Tibial nerve (tissue), 4 donors: Measurements from ENCODE around the gene PTPRR.

Experiments
- EP300 ChIP-seq, 2 donors: sonication (generic); formaldehyde crosslinking; IDR thresholded peaks; one replicate each; pipeline ENCODE4 v1.6.1; 2017; ENCODE audit warnings: antibody characterized with exemption in 2 of 2, mild to moderate bottlenecking in 1 of 2
- POLR2A ChIP-seq, 2 donors: fragments of 450-650 bp; IDR thresholded peaks; one replicate each; pipeline ENCODE4 v1.6.1; 2017; ENCODE audit warnings: antibody characterized with exemption in 2 of 2, mild to moderate bottlenecking in 2 of 2, moderate library complexity in 2 of 2
- TF ChIP-seq, protein P1 (sequence below), 5 experiments: fragments of 200-600 bp in 3 of 5; fragments of 450-650 bp in 2 of 5; sonication (generic) in 3 of 5; IDR thresholded peaks; one replicate each; pipeline ENCODE4 v1.5.1; 2016 to 2019; ENCODE audit warnings: antibody characterized with exemption in 5 of 5, mild to moderate bottlenecking in 3 of 5, moderate library complexity in 2 of 5

DNA sequence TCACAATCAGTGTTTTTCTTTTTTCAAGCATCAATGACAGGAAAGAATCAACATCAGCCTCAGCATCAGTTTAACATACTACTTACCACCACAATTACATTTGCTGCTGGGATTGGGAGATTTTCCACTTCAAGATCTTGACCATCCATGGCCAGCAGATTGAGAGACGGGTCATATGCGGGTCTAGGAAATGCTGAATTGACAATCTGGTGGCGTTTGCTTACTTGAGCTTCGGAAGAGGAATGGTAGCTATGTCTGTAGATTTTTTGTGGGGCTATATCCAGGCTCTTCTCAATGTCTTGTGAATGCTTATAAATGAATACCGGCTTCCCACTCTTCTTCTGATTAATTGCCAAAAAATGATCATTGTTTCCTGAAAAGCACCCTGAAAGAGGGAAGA lies 27.9 kb downstream of the PTPRR start:
- TF ChIP-seq, protein P1, sequence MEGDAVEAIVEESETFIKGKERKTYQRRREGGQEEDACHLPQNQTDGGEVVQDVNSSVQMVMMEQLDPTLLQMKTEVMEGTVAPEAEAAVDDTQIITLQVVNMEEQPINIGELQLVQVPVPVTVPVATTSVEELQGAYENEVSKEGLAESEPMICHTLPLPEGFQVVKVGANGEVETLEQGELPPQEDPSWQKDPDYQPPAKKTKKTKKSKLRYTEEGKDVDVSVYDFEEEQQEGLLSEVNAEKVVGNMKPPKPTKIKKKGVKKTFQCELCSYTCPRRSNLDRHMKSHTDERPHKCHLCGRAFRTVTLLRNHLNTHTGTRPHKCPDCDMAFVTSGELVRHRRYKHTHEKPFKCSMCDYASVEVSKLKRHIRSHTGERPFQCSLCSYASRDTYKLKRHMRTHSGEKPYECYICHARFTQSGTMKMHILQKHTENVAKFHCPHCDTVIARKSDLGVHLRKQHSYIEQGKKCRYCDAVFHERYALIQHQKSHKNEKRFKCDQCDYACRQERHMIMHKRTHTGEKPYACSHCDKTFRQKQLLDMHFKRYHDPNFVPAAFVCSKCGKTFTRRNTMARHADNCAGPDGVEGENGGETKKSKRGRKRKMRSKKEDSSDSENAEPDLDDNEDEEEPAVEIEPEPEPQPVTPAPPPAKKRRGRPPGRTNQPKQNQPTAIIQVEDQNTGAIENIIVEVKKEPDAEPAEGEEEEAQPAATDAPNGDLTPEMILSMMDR (IDR thresholded peaks at IDR 0.05) = no peak
- TF ChIP-seq EP300 (IDR thresholded peaks at IDR 0.05) (no peak), POLR2A (IDR thresholded peaks at IDR 0.05) (no peak)
